Kidney (tissue), 14 donors: ENCODE results near the gene MGAT4A. TPM values are rescaled to one million over a fixed set of nuclear protein-coding genes. Genes with fewer than 3 reads are reported as not detected.
A peak's percentile ranks its signal among the peaks of the same experiment; 100 is the strongest.

Experiments used
- DNase-seq, 5 donors: peaks; one replicate each; pipeline ENCODE4 v3.0.0-alpha.2; 2013 to 2020
- FAIRE-seq: peaks from 2 replicates; lab custom pipeline; 2012; peaks lifted over from hg19 to GRCh38; lab: Jason Lieb, UNC
- H3K27ac ChIP-seq, 2 donors: one replicate each; pipeline ENCODE4 v1.7.0; 2013; ENCODE audit warnings: low read depth in 2 of 2, low read length in 2 of 2, inconsistent platforms in 1 of 2
- H3K27me3 ChIP-seq: one replicate; pipeline ENCODE4 v1.7.1; 2013; ENCODE audit warnings: low read length, inconsistent platforms; ENCODE audit not compliant: control insufficient read depth, insufficient read depth
- H3K36me3 ChIP-seq, 3 donors: one replicate each; pipeline versions ENCODE4 v1.7.0 to v1.7.1; 2013; ENCODE audit warnings: low read length in 3 of 3, control low read depth in 1 of 3, inconsistent platforms in 1 of 3; ENCODE audit not compliant: insufficient read depth in 3 of 3, control insufficient read depth in 2 of 3
- H3K4me1 ChIP-seq, 3 donors: one replicate each; pipeline versions ENCODE4 v1.7.0 to v1.7.1; 2013; ENCODE audit warnings: low read length in 3 of 3, inconsistent platforms in 1 of 3, low read depth in 1 of 3; ENCODE audit not compliant: control insufficient read depth in 2 of 3, insufficient read depth in 2 of 3
- H3K4me3 ChIP-seq, 3 donors: one replicate each; pipeline versions ENCODE4 v1.7.0 to v1.8.1; 2013; ENCODE audit warnings: low read length in 3 of 3, control low read depth in 1 of 3, inconsistent platforms in 1 of 3
- H3K9ac ChIP-seq, 3 donors: one replicate each; pipeline versions ENCODE4 v1.7.0 to v1.7.1; 2013; ENCODE audit warnings: low read length in 3 of 3, control low read depth in 1 of 3, inconsistent platforms in 1 of 3
- H3K9me3 ChIP-seq, 3 donors: one replicate each; pipeline versions ENCODE4 v1.7.0 to v1.7.1; 2013; ENCODE audit warnings: low read length in 3 of 3, control low read depth in 1 of 3, inconsistent platforms in 1 of 3; ENCODE audit not compliant: control insufficient read depth in 2 of 3, insufficient read depth in 1 of 3
- CTCF ChIP-seq: IDR thresholded peaks from 3 replicates; pipeline ENCODE4 v1.5.1; 2012; ENCODE audit warnings: mild to moderate bottlenecking, moderate library complexity, borderline replicate concordance; ENCODE audit not compliant: insufficient read depth; ENCODE audit errors: extremely low read depth
- intact Hi-C: fragments of 100-400 bp; cut with DNase I; formaldehyde crosslinking; loops from one replicate; pipeline ENCODE4 v1.11.1; 2022
- polyA plus RNA-seq: library from polyadenylated mRNA; stranded (reverse); fragments of 350-450 nt; fragmentation: Illumina TruSeq; extraction: RNeasy Lipid Tissue Mini Kit (QIAGEN cat#74804); gene quantifications from one replicate; pipeline ENCODE4 v1.2.3, GENCODE V29; 2014; ENCODE audit warnings: low read depth, low replicate concordance; ENCODE audit not compliant: insufficient read depth
- total RNA-seq: library from RNA; stranded (reverse); fragmentation: NEBNext Ultra II Directional; extraction: Animal tissue kit (Norgen Biotek cat#: 25700); gene quantifications from one replicate; pipeline ENCODE4 v1.2.1, GENCODE V29; 2021
- donor health status: control.
- donor health status: control.
- donor health status: control.
- donor health status: control.
- donor health status: control.
- donor health status: DM: yes; HTN: yes; CAD: no.
- donor health status: Normal renal cell carcinoma (clear cell type).

Gene MGAT4A
- total and polyA plus RNA-seq, 2 donors from 2014 or later, result 23.5 to 101 TPM

- peak; percentile 59 for TF ChIP-seq CTCF
- DNase-seq (peak in 1 of 5 donors; percentile 33), FAIRE-seq (no peak)
- intact Hi-C loops, result no loop called here
- no peaks in the 10 kb centered on the region for H3K9me3 ChIP-seq
- no peaks in the 10 kb centered on the region for H3K4me1 ChIP-seq
- no peak overlapping the region for H3K27ac ChIP-seq
- no peaks in the 10 kb centered on the region for H3K27me3 ChIP-seq
- H3K4me3 ChIP-seq, result no peak overlapping the region
- H3K36me3 ChIP-seq, result peaks cover 0 to 20% (median 15%) of the 10 kb centered on the region in 3 donors
- H3K9ac ChIP-seq, result no peak overlapping the region
Observed at GRCh38 chr2:98569197-98569793, 161.6 kb downstream of the MGAT4A start.

Other genes with a start within 250 kb of the MGAT4A start
- gene COA5, start 122.6 kb downstream of the MGAT4A start, total RNA-seq, result 38.0 TPM
- 85.8 TPM for gene COA5, start 122.6 kb downstream of the MGAT4A start, polyA plus RNA-seq
- gene UNC50, start 122.5 kb downstream of the MGAT4A start, total RNA-seq, result 53.2 TPM
- 58.0 TPM for gene UNC50, start 122.5 kb downstream of the MGAT4A start, polyA plus RNA-seq
- gene CRACDL, start 205.1 kb upstream of the MGAT4A start, total RNA-seq, result 14.8 TPM
- 4.3 TPM for gene CRACDL, start 205.1 kb upstream of the MGAT4A start, polyA plus RNA-seq